ENCODE measurements around the gene DGUOK.

DNA sequence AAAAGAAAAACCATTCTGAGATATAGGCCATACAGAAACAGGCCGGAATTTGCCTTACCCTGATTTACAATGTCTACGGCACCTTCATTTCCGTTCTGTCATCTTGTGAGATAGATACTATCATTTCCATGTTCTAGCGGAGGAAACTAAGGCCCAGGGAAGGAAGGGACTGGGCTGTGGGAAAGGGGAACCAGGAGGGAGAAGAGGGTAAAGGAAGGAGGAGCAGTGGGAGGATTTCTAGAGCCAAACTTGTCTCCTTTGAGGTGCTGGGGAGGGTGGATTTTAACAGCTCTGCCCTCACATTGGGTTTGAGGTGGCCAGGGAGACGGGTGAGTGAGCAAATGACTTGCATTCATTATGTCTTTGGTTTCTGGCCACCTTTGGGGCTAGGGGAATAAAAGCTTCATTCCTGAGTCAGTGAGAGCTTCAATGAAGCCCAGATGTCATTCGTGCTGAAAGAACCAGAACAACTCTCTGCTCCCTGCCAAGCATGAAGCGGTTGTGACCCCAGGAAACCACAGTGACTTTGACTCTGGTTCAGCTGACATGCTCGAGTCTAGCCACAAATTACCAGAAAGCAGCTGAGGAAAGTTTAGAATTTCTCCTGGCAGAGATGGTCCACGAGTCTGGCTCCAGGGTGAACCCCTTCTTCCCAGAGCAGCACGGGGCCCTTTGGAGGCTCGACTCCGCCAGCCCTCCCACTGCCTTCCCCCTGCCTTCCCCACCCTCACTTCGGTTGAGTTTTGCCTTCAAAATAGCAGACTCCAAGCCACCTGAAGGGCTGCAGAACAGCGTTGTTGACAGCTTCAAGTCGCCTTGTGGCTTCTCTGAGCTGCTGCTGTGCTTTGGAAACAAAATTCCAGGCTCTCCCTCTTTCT is 30.1 kb upstream of the DGUOK start:
- TF ChIP-seq, protein P1, sequence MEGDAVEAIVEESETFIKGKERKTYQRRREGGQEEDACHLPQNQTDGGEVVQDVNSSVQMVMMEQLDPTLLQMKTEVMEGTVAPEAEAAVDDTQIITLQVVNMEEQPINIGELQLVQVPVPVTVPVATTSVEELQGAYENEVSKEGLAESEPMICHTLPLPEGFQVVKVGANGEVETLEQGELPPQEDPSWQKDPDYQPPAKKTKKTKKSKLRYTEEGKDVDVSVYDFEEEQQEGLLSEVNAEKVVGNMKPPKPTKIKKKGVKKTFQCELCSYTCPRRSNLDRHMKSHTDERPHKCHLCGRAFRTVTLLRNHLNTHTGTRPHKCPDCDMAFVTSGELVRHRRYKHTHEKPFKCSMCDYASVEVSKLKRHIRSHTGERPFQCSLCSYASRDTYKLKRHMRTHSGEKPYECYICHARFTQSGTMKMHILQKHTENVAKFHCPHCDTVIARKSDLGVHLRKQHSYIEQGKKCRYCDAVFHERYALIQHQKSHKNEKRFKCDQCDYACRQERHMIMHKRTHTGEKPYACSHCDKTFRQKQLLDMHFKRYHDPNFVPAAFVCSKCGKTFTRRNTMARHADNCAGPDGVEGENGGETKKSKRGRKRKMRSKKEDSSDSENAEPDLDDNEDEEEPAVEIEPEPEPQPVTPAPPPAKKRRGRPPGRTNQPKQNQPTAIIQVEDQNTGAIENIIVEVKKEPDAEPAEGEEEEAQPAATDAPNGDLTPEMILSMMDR (IDR thresholded peaks at IDR 0.05): no peak
- no peak for TF ChIP-seq EP300 (IDR thresholded peaks at IDR 0.05)
